GM12801 (cell line): Measurements from ENCODE around the gene C15orf40.

ENCODE experiments used
- CTCF ChIP-seq: IDR thresholded peaks from one replicate; pipeline ENCODE4 v1.5.1; 2011; ENCODE audit warnings: control low read depth; ENCODE audit not compliant: insufficient read length; ENCODE audit errors: extremely low read depth

Gene C15orf40

GRCh38 chr15:82971218-82971984, 40.0 kb downstream of the C15orf40 start:
- no peak for TF ChIP-seq CTCF

GRCh38 chr15:82970696-82971095, 40.7 kb downstream of the C15orf40 start:
- TF ChIP-seq CTCF = no peak

DNA sequence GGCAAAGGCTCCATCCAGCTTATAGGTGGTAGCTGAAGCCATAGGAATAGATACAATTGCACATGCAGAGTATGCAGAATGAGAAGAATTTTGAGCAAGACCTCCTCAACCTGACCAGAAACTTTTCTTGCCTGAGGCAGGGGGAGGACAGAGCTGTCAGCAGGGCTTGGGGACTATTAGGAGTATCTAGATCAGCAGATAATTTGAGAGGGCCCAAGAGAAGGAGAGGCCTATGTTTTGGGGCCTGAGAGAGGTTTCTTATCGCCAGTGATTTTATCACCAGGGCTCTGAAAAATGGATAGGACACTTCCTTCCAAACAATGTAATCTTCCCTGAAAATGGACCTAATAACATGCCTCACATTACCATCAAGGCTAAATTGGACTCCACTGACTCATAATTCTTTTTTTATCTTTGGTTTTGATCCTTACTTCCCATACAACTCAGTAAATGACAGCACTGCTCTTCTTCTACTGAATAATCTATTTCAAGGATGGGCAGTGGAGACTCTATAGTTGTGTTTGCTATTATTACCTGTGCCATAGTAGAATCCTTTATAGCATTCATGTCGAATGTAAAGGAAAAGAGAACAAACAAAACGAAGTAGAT, 41.3 kb downstream of the C15orf40 start:
- TF ChIP-seq CTCF = no peak

GRCh38 chr15:82969353-82969752, 42.1 kb downstream of the C15orf40 start:
- TF ChIP-seq CTCF = no peak

DNA sequence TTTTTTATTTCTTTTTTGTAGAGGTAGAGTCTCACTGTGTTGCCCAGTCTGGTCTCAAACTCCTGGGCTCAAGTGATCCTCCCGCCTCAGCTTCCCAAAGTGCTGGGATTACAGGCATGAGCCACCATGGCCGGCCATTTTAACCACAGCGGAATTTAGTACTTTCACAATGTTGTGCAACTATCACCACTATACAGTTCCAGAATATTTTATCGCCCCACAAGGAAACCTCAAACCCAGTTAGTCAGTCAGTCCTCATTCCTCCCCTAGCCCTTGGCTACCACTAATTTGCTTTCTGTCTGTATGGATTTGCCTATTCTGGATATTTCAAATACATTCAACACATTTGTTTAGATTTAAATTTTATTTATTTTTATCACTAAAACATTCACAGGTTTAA, 43.4 kb downstream of the C15orf40 start:
- TF ChIP-seq CTCF = no peak

DNA sequence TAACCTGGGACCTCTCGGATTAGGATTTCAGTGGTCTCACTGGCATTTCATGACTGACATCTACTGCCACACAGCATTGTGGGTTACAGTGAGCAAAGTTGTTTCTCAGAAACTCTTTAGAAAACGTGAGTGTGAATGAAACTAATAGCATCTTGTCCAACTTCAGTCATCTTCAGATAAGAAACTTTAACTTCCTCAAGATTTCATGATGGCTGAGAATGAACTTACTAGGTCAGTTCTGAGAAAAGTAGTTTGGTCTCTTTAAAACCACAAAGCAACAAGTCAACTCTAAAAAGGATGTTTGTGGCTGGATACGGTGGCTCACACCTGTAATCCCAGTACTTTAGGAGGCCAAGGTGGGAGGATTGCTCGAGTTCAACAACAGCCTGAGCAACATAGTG, 44.8 kb downstream of the C15orf40 start:
- no peak for TF ChIP-seq CTCF

- no peak for TF ChIP-seq CTCF
Observed at GRCh38 chr15:82964890-82965289, 46.5 kb downstream of the C15orf40 start.
